ENCODE results near the gene C5orf22. TPM values are rescaled to one million over a fixed set of nuclear protein-coding genes. Genes with fewer than 3 reads are reported as not detected.
"Not testable (repeated sequence)": the region's sequence is repeated elsewhere in the genome, so short reads cannot be mapped to it uniquely, and the experiment has no call there.

Gene C5orf22
- total RNA-seq, 1 donor: 21.4 TPM

DNA sequence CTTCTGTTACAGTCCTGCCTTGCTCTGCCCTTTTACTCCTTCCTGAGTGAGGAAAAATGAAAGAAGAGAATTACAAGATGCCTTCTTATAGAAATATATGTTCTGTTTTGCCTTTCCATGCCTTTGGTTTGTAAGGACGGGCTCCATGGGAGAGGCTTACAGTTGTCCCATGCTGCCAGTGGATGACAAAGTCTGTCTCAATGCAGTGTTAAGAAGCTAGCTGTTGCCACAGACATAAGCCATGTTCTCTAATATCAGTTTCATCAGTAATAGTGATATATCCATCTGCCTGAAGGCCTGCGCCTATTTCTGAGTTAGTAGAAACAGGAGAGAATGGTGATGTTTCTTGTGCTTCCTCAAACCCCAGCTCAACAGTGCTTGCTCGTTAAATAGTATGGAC, 27.8 kb downstream of the C5orf22 start:
- Histone ChIP-seq H3K4me2 (ENCODE audit: insufficient read depth, low read length) (no peak overlapping the region), H4K20me1 (ENCODE audit: insufficient read depth, low read length) (no peaks in the 10 kb centered on the region), H3K36me3 (ENCODE audit: insufficient read depth, low read length) (peaks cover 8% of the 10 kb centered on the region), H3K4me3 (ENCODE audit: insufficient read depth, low read length) (no peak overlapping the region), H3K27ac (ENCODE audit: low read depth, low read length) (no peak overlapping the region), H2AFZ (ENCODE audit: low read length) (no peak overlapping the region), H3K9me3 (ENCODE audit: low read depth, low read length) (no peaks in the 10 kb centered on the region), H3K27me3 (ENCODE audit: insufficient read depth, low read length) (no peaks in the 10 kb centered on the region), H3K79me2 (ENCODE audit: insufficient read depth, low read length) (no peaks in the 10 kb centered on the region), H3K4me1 (ENCODE audit: insufficient read depth, low read length) (no peaks in the 10 kb centered on the region)
- TF ChIP-seq, protein P1, sequence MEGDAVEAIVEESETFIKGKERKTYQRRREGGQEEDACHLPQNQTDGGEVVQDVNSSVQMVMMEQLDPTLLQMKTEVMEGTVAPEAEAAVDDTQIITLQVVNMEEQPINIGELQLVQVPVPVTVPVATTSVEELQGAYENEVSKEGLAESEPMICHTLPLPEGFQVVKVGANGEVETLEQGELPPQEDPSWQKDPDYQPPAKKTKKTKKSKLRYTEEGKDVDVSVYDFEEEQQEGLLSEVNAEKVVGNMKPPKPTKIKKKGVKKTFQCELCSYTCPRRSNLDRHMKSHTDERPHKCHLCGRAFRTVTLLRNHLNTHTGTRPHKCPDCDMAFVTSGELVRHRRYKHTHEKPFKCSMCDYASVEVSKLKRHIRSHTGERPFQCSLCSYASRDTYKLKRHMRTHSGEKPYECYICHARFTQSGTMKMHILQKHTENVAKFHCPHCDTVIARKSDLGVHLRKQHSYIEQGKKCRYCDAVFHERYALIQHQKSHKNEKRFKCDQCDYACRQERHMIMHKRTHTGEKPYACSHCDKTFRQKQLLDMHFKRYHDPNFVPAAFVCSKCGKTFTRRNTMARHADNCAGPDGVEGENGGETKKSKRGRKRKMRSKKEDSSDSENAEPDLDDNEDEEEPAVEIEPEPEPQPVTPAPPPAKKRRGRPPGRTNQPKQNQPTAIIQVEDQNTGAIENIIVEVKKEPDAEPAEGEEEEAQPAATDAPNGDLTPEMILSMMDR (IDR thresholded peaks at IDR 0.05; ENCODE audit: extremely low read depth, low read depth, low read length): no peak
- no peak for DNase-seq (ENCODE audit: insufficient read length, low spot score, missing footprints)

DNA sequence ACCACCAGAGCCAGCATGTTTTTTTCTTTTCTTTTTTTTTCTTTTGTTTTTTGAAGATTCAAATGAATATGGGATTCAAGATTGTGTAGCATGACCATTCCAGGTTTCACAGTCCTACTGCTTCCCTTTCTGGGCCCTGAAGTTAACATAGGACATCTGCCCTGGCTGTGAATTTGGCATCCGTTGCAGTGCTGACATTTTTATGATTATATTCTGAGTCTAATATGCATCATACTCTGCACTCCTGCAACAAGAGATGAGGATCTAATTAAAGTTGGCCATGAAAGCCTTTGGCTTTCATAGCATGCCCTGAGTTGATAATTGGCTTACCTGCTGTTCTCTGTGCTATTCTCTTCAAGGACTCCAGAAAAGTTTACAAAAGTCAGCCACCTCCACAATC, 29.8 kb downstream of the C5orf22 start:
- Histone ChIP-seq H3K27me3 (ENCODE audit: insufficient read depth, low read length) (no peaks in the 10 kb centered on the region), H4K20me1 (ENCODE audit: insufficient read depth, low read length) (no peaks in the 10 kb centered on the region), H3K4me3 (ENCODE audit: insufficient read depth, low read length) (no peak overlapping the region), H3K79me2 (ENCODE audit: insufficient read depth, low read length) (no peaks in the 10 kb centered on the region), H3K27ac (ENCODE audit: low read depth, low read length) (no peak overlapping the region), H3K36me3 (ENCODE audit: insufficient read depth, low read length) (peaks cover 1% of the 10 kb centered on the region), H2AFZ (ENCODE audit: low read length) (no peak overlapping the region), H3K4me2 (ENCODE audit: insufficient read depth, low read length) (no peak overlapping the region), H3K9me3 (ENCODE audit: low read depth, low read length) (no peaks in the 10 kb centered on the region), H3K4me1 (ENCODE audit: insufficient read depth, low read length) (no peaks in the 10 kb centered on the region)
- TF ChIP-seq, protein P1 (IDR thresholded peaks at IDR 0.05; ENCODE audit: extremely low read depth, low read depth, low read length): no peak
- no peak for DNase-seq (ENCODE audit: insufficient read length, low spot score, missing footprints)

GRCh38 chr5:31563216-31563615, 31.1 kb downstream of the C5orf22 start:
- H3K4me3 ChIP-seq (ENCODE audit: insufficient read depth, low read length): no peak overlapping the region
- TF ChIP-seq, protein P1 (IDR thresholded peaks at IDR 0.05; ENCODE audit: extremely low read depth, low read depth, low read length): no peak
- no peaks in the 10 kb centered on the region for H4K20me1 ChIP-seq (ENCODE audit: insufficient read depth, low read length)
- H3K79me2 ChIP-seq (ENCODE audit: insufficient read depth, low read length): no peaks in the 10 kb centered on the region
- H3K27ac ChIP-seq (ENCODE audit: low read depth, low read length): no peak overlapping the region
- no peak for DNase-seq (ENCODE audit: insufficient read length, low spot score, missing footprints)
- H2AFZ ChIP-seq (ENCODE audit: low read length): no peak overlapping the region
- H3K4me2 ChIP-seq (ENCODE audit: insufficient read depth, low read length): no peak overlapping the region
- H3K27me3 ChIP-seq (ENCODE audit: insufficient read depth, low read length): no peaks in the 10 kb centered on the region
- H3K9me3 ChIP-seq (ENCODE audit: low read depth, low read length): no peaks in the 10 kb centered on the region
- no peaks in the 10 kb centered on the region for H3K36me3 ChIP-seq (ENCODE audit: insufficient read depth, low read length)
- H3K4me1 ChIP-seq (ENCODE audit: insufficient read depth, low read length): no peaks in the 10 kb centered on the region

- H4K20me1 ChIP-seq (ENCODE audit: insufficient read depth, low read length); DNase-seq (ENCODE audit: insufficient read length, low spot score, missing footprints); H3K27ac ChIP-seq (ENCODE audit: low read depth, low read length); H2AFZ ChIP-seq (ENCODE audit: low read length); H3K27me3 ChIP-seq (ENCODE audit: insufficient read depth, low read length); H3K36me3 ChIP-seq (ENCODE audit: insufficient read depth, low read length); H3K4me3 ChIP-seq (ENCODE audit: insufficient read depth, low read length); H3K9me3 ChIP-seq (ENCODE audit: low read depth, low read length); H3K4me1 ChIP-seq (ENCODE audit: insufficient read depth, low read length); H3K4me2 ChIP-seq (ENCODE audit: insufficient read depth, low read length); H3K79me2 ChIP-seq (ENCODE audit: insufficient read depth, low read length): not testable (repeated sequence)
These were observed 34.3 kb downstream of the C5orf22 start for GRCh38 chr5:31566362-31566761.
